Astrocyte (in vitro differentiated cells and primary cell): Measurements from ENCODE around the gene KLHL33. TPM values are rescaled to one million over a fixed set of nuclear protein-coding genes. Genes with fewer than 3 reads are reported as not detected.

Source experiments
- DNase-seq: peaks from one replicate; pipeline ENCODE4 v3.0.0-alpha.2; 2010; ENCODE audit warnings: low read depth
- FAIRE-seq: peaks from 2 replicates; lab custom pipeline; 2011; peaks lifted over from hg19 to GRCh38; lab: Jason Lieb, UNC
- H2AFZ ChIP-seq: 2 replicates; pipeline ENCODE4 v1.6.0; 2012; ENCODE audit warnings: low read depth, low read length, inconsistent platforms
- H3K27ac ChIP-seq: 2 replicates; pipeline ENCODE4 v1.5.1; 2011; ENCODE audit warnings: low read depth, low read length, inconsistent platforms
- H3K27me3 ChIP-seq: 2 replicates; pipeline ENCODE4 v1.6.0; 2011; ENCODE audit warnings: low read length, inconsistent platforms; ENCODE audit not compliant: insufficient read depth
- H3K36me3 ChIP-seq: 2 replicates; pipeline ENCODE4 v1.5.1; 2011; ENCODE audit warnings: low read length, inconsistent platforms; ENCODE audit not compliant: insufficient read depth
- H3K4me1 ChIP-seq: 2 replicates; pipeline ENCODE4 v1.5.1; 2011; ENCODE audit warnings: low read length, inconsistent platforms; ENCODE audit not compliant: insufficient read depth
- H3K4me2 ChIP-seq: 2 replicates; pipeline ENCODE4 v1.6.0; 2012; ENCODE audit warnings: low read length, inconsistent platforms
- H3K4me3 ChIP-seq: 2 replicates; pipeline ENCODE4 v1.5.1; 2011; ENCODE audit warnings: low read depth, mild to moderate bottlenecking, low read length, inconsistent platforms; ENCODE audit not compliant: insufficient read depth
- H3K79me2 ChIP-seq: 2 replicates; pipeline ENCODE4 v1.6.0; 2012; ENCODE audit warnings: mild to moderate bottlenecking, low read length, inconsistent platforms; ENCODE audit not compliant: insufficient read depth
- H3K9ac ChIP-seq: 2 replicates; pipeline ENCODE4 v1.6.0; 2012; ENCODE audit warnings: mild to moderate bottlenecking, low read length, inconsistent platforms
- H3K9me3 ChIP-seq: 2 replicates; pipeline ENCODE4 v1.5.1; 2012; ENCODE audit warnings: low read depth, mild to moderate bottlenecking, low read length, inconsistent platforms; ENCODE audit not compliant: insufficient read depth
- H4K20me1 ChIP-seq: 2 replicates; pipeline ENCODE4 v1.6.0; 2012; ENCODE audit warnings: low read length, inconsistent platforms; ENCODE audit not compliant: insufficient read depth
- H3K27ac Mint-ChIP-seq: one replicate; pipeline ENCODE4 v1.8.0; 2021; ENCODE audit warnings: mild to moderate bottlenecking, mixed read lengths; ENCODE audit not compliant: unreplicated experiment
- H3K27me3 Mint-ChIP-seq: one replicate; pipeline ENCODE4 v1.8.0; 2021; ENCODE audit warnings: low read depth, mixed read lengths; ENCODE audit not compliant: unreplicated experiment
- H3K36me3 Mint-ChIP-seq: one replicate; pipeline ENCODE4 v1.8.0; 2021; ENCODE audit warnings: low read depth, mixed read lengths; ENCODE audit not compliant: unreplicated experiment
- H3K4me1 Mint-ChIP-seq: one replicate; pipeline ENCODE4 v1.8.0; 2021; ENCODE audit warnings: low read depth, mixed read lengths; ENCODE audit not compliant: unreplicated experiment
- H3K4me3 Mint-ChIP-seq: one replicate; pipeline ENCODE4 v1.8.0; 2021; ENCODE audit warnings: mild to moderate bottlenecking, moderate library complexity, mixed read lengths; ENCODE audit not compliant: unreplicated experiment
- H3K9me3 Mint-ChIP-seq: one replicate; pipeline ENCODE4 v1.8.0; 2021; ENCODE audit warnings: mild to moderate bottlenecking, mixed read lengths; ENCODE audit not compliant: unreplicated experiment
- CTCF ChIP-seq: IDR thresholded peaks from 2 replicates; pipeline ENCODE4 v1.5.1; 2011; ENCODE audit warnings: low read depth, mild to moderate bottlenecking, inconsistent platforms, low read length, moderate library complexity; ENCODE audit not compliant: insufficient read depth
- EZH2 ChIP-seq: IDR thresholded peaks from 2 replicates; pipeline ENCODE4 v1.6.1; 2012; ENCODE audit warnings: mild to moderate bottlenecking, low read length, inconsistent platforms; ENCODE audit not compliant: insufficient read depth
- total RNA-seq: library from RNA; stranded (reverse); gene quantifications from 2 replicates; pipeline ENCODE4 v1.2.1, GENCODE V29; 2021

The KLHL33 gene
- total RNA-seq, 1 donor from 2014 or later, result 0.07 TPM

GRCh38 chr14:20413744-20414082 lies 22.3 kb downstream of the KLHL33 start:
- Mint-ChIP-seq H3K4me3 (peak overlapping the region; percentile 97), H3K27me3 (peaks cover 5% of the 10 kb centered on the region), H3K4me1 (peaks cover 8% of the 10 kb centered on the region), H3K27ac (peak overlapping the region; percentile 99), H3K9me3 (no peaks in the 10 kb centered on the region), H3K36me3 (no peaks in the 10 kb centered on the region)
- TF ChIP-seq EZH2, result no peak
- peak overlapping the region; percentile 93 for H3K4me2 ChIP-seq
- H3K9ac ChIP-seq, result peak overlapping the region; percentile 89
- H4K20me1 ChIP-seq, result peaks cover 11% of the 10 kb centered on the region
- no peaks in the 10 kb centered on the region for H3K9me3 ChIP-seq
- H3K4me1 ChIP-seq, result peaks cover 4% of the 10 kb centered on the region
- DNase-seq, result no peak
- FAIRE-seq, result no peak
- peak overlapping the region; percentile 84 for H3K27ac ChIP-seq
- H3K79me2 ChIP-seq, result peaks cover 25% of the 10 kb centered on the region
- H2AFZ ChIP-seq, result peak overlapping the region; percentile 94
- no peaks in the 10 kb centered on the region for H3K36me3 ChIP-seq
- no peaks in the 10 kb centered on the region for H3K27me3 ChIP-seq
- peak overlapping the region; percentile 77 for H3K4me3 ChIP-seq

DNA sequence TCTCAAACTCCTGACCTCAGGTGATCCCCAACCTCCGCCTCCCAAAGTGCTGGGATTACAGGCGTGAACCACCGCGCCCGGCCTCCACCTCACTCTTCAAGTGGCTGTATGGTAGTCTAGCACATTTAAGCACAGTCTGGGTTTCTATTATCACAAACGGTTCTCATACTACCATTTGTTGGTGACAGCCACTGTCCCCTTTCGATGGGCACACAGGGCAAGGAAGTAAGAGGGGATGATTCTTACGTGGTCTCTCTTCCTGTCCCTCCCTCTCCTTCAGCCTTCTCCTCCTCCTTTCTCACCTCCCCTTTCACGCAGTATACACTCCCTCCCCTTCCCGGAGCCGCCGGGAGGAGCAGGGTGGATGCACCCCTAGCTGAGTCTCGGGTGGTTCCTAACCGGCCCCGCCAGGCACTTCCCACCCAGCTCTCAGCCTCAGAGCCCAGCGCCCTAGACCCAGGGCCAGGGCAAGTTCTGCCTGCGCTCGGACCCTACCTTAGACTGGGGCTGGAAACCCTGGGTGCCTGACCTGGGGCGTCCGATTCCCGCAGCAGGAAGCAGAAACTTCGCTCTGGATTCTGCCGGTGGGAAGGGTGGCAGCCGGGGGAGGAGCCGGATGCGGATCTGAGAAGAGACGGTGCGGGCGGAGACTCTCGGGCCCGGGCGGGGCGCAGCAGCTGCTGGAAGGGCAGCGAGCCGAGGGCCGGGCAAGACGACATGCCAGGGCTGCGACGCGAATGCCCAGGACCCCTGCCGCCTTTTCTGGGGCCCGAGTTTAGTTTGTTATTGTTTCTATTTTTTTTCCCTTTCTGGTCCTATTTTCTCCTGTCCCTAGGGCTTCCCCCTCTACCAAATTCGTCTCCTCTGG lies 22.9 kb downstream of the KLHL33 start, which contains the start of gene TEP1:
Gene TEP1 (minus strand): TSS at position 626 of the 868 bp plus-strand sequence. CDS start 5,062 bp downstream, outside the sequence.
- H3K4me1 Mint-ChIP-seq, result peaks cover 11% of the 10 kb centered on the region
- H2AFZ ChIP-seq, result peak within 1 kb of the TSS; percentile 94

DNA sequence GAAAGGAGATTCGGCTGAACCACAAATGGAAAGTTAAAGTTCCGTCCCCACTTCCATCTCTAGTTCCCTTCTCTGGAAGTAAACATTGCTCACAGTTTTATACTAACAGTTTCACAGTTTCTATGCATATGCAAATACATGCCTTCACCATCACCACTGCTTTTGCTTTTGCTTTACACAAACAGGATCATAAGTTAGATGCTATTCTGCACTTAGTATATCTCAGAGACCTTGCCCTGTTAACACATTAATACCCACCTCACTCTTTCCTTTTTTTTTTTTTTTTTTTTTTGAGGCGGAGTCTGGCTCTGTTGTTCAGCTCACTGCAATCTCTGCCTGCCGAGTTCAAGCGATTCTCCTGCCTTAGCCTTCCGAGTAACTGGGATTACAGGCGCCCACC lies 23.6 kb downstream of the KLHL33 start:
- H3K79me2 ChIP-seq, result peaks cover 31% of the 10 kb centered on the region
- Mint-ChIP-seq H3K36me3 (peaks cover 7% of the 10 kb centered on the region), H3K9me3 (no peaks in the 10 kb centered on the region), H3K27ac (peak overlapping the region; percentile 99), H3K4me3 (peak overlapping the region; percentile 97), H3K27me3 (no peaks in the 10 kb centered on the region), H3K4me1 (peaks cover 14% of the 10 kb centered on the region)
- DNase-seq (no peak), FAIRE-seq (no peak)
- peak overlapping the region; percentile 89 for H3K9ac ChIP-seq
- peaks cover 4% of the 10 kb centered on the region for H3K4me1 ChIP-seq
- H3K27me3 ChIP-seq, result no peaks in the 10 kb centered on the region
- H4K20me1 ChIP-seq, result peaks cover 21% of the 10 kb centered on the region
- peak overlapping the region; percentile 84 for H3K27ac ChIP-seq
- peak overlapping the region; percentile 93 for H3K4me2 ChIP-seq
- H2AFZ ChIP-seq, result no peak overlapping the region
- no peak for TF ChIP-seq EZH2
- no peak for TF ChIP-seq CTCF
- H3K36me3 ChIP-seq, result peaks cover 10% of the 10 kb centered on the region
- peak overlapping the region; percentile 77 for H3K4me3 ChIP-seq
- no peaks in the 10 kb centered on the region for H3K9me3 ChIP-seq

More for the DNA sequence above, 22.9 kb downstream of the KLHL33 start, which contains the start of gene TEP1:
- H3K27ac ChIP-seq, result peak within 1 kb of the TSS; percentile 84
- H3K9ac ChIP-seq, result peak within 1 kb of the TSS; percentile 89
- peaks cover under 1% of the 10 kb centered on the region for H3K27me3 Mint-ChIP-seq
- DNase-seq (peak; percentile 73), FAIRE-seq (no peak)
- no peaks in the 10 kb centered on the region for H3K36me3 Mint-ChIP-seq
- no peak for TF ChIP-seq CTCF
- no peaks in the 10 kb centered on the region for H3K9me3 Mint-ChIP-seq
- peaks cover 4% of the 10 kb centered on the region for H3K4me1 ChIP-seq
- H3K27me3 ChIP-seq, result no peaks in the 10 kb centered on the region
- H3K4me3 ChIP-seq, result peak within 1 kb of the TSS; percentile 77
- H4K20me1 ChIP-seq, result peaks cover 15% of the 10 kb centered on the region
- H3K79me2 ChIP-seq, result peaks cover 29% of the 10 kb centered on the region
- peak within 1 kb of the TSS; percentile 99 for H3K27ac Mint-ChIP-seq
- H3K4me3 Mint-ChIP-seq, result peak within 1 kb of the TSS; percentile 97
- H3K4me2 ChIP-seq, result peak within 1 kb of the TSS; percentile 93
- peaks cover 5% of the 10 kb centered on the region for H3K36me3 ChIP-seq
- H3K9me3 ChIP-seq, result no peaks in the 10 kb centered on the region
